ENCODE data around the gene RSRC1. TPM values are rescaled to one million over a fixed set of nuclear protein-coding genes. Genes with fewer than 3 reads are reported as not detected.

Gene RSRC1
- total RNA-seq, 1 experiment from 2014 or later: 37.9 TPM

DNA sequence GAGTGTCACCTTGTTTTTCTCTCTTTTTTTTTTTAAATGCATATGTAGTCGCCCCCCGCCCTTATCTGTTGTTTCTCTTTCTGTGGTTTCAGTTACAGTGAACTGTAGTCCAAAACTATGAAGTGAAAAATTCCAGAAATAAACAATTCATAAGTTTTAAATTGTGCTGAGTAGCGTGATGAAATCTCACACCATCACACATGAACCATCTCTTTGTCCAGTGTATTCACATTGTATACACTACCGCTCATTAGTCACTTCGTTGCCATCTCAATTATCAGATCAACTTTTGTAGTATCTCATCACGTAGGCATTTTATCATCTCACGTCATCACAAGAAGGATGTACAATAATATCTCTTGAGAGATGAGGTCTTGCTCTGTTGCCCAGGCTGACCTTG, 398.6 kb downstream of the RSRC1 start:
- H3K4me1 ChIP-seq (ENCODE audit: insufficient read depth, low read length): no peaks in the 10 kb centered on the region
- H2BK20ac ChIP-seq (ENCODE audit: low read depth, low read length, poor library complexity, severe bottlenecking): no peak overlapping the region
- no peak overlapping the region for H3K4ac ChIP-seq (ENCODE audit: low read depth, low read length)
- no peaks in the 10 kb centered on the region for H3K27me3 ChIP-seq (ENCODE audit: insufficient read depth, low read length)
- H2BK15ac ChIP-seq (ENCODE audit: low read depth, low read length): no peak overlapping the region
- no peak overlapping the region for H3K56ac ChIP-seq (ENCODE audit: insufficient read length, low read depth, low read length)
- Mint-ChIP-seq H3K4me1 (no peaks in the 10 kb centered on the region), H3K4me3 (no peak overlapping the region), H3K27ac (no peak overlapping the region), H3K36me3 (ENCODE audit: insufficient read depth in 1 of 3, low read depth in 3 of 3) (no peaks in the 10 kb centered on the region; a peak in 2 of 7 replicates), H3K27me3 (ENCODE audit: low read depth) (no peaks in the 10 kb centered on the region), H3K9me3 (peaks cover 2 to 3% of the 10 kb centered on the region in 2 experiments; a peak in 2 of 5 replicates)
- no peaks in the 10 kb centered on the region for H4K20me1 ChIP-seq (ENCODE audit: control insufficient read depth, insufficient read depth, insufficient read length)
- H2AFZ ChIP-seq (ENCODE audit: low read length): no peak overlapping the region
- H3K4me2 ChIP-seq (ENCODE audit: insufficient read depth, insufficient read length, low read length): no peak overlapping the region
- no peak overlapping the region for H2AK5ac ChIP-seq (ENCODE audit: insufficient read length, low read length)
- no peak overlapping the region for H4K5ac ChIP-seq (ENCODE audit: insufficient read length, low read depth, low read length)
- H3K79me2 ChIP-seq (ENCODE audit: insufficient read depth, low read length): no peaks in the 10 kb centered on the region
- H3K23ac ChIP-seq (ENCODE audit: insufficient read length, low read depth, low read length): no peak overlapping the region
- no peak overlapping the region for H2BK5ac ChIP-seq (ENCODE audit: insufficient read length, low read length)
- no peak overlapping the region for H3K9ac ChIP-seq (ENCODE audit: extremely low read depth, insufficient read length, low read length)
- H4K91ac ChIP-seq (ENCODE audit: insufficient read length, low read depth, low read length): no peak overlapping the region
- H3K79me1 ChIP-seq (ENCODE audit: insufficient read depth, low read depth, low read length, poor library complexity, severe bottlenecking): no peaks in the 10 kb centered on the region
- no peak overlapping the region for H2BK12ac ChIP-seq (ENCODE audit: insufficient read length, low read depth, low read length)
- TF ChIP-seq, protein P1, sequence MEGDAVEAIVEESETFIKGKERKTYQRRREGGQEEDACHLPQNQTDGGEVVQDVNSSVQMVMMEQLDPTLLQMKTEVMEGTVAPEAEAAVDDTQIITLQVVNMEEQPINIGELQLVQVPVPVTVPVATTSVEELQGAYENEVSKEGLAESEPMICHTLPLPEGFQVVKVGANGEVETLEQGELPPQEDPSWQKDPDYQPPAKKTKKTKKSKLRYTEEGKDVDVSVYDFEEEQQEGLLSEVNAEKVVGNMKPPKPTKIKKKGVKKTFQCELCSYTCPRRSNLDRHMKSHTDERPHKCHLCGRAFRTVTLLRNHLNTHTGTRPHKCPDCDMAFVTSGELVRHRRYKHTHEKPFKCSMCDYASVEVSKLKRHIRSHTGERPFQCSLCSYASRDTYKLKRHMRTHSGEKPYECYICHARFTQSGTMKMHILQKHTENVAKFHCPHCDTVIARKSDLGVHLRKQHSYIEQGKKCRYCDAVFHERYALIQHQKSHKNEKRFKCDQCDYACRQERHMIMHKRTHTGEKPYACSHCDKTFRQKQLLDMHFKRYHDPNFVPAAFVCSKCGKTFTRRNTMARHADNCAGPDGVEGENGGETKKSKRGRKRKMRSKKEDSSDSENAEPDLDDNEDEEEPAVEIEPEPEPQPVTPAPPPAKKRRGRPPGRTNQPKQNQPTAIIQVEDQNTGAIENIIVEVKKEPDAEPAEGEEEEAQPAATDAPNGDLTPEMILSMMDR (conservative IDR thresholded peaks at IDR 0.05): no peak
- no peak overlapping the region for H4K8ac ChIP-seq (replicated peaks; ENCODE audit: insufficient read length, low read depth, low read length)
- no peaks in the 10 kb centered on the region for H3K9me3 ChIP-seq (ENCODE audit: control insufficient read depth, low read depth, low read length)
- no peak for DNase-seq
- no peak overlapping the region for H2BK120ac ChIP-seq (ENCODE audit: low read depth, low read length, poor library complexity, severe bottlenecking)
- no peak overlapping the region for H3K27ac ChIP-seq (ENCODE audit: insufficient read length, low read depth, low read length)
- WGBS (ENCODE audit: extremely low coverage, insufficient read length, low lambda C conversion rate): no CpG with 5 or more reads among the region's 7 CpGs
- no peak overlapping the region for H3K14ac ChIP-seq (ENCODE audit: insufficient read depth, low read length)
- no peaks in the 10 kb centered on the region for H3K23me2 ChIP-seq (ENCODE audit: insufficient read length, low read depth, low read length, poor library complexity, severe bottlenecking)
- no peak overlapping the region for H3K18ac ChIP-seq (ENCODE audit: insufficient read length, low read depth, low read length)
- H3T11ph ChIP-seq (ENCODE audit: low read length): no peak overlapping the region
